ENCODE results near the gene TRAPPC2B. TPM values are rescaled to one million over a fixed set of nuclear protein-coding genes. Genes with fewer than 3 reads are reported as not detected.

The TRAPPC2B gene
- total RNA-seq, 4 donors from 2014 or later = 14.7 to 24.6 (median 17.9) TPM

DNA sequence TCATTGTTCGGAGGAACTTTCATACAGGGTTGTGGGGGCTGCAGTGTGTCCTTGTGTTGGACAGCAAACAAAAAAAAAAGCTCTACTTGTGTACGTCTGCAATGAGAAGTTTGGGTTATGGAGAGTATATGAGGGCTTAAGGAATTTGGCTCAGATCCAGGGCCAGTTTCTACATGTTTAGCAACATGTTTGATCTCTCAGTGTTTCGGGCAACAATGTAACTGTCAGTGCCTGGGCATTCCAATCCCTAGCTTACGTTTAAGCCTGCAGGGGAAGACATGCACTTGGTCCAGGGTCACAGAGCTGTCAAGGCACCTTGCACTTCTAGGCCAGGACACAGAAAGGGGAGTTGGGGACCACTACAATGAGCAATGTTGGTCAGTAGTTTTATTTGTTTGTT, 29.2 kb upstream of the TRAPPC2B start:
- Histone ChIP-seq H3K27ac (peak overlapping the region in 1 of 4 donors; percentile 13), H3K27me3 (no peaks in the 10 kb centered on the region), H3K9me3 (no peaks in the 10 kb centered on the region), H3K4me3 (no peak overlapping the region), H3K36me3 (peaks cover under 1 to 24% (median under 1%) of the 10 kb centered on the region in 3 donors), H3K4me1 (peaks cover 0 to 14% (median 0%) of the 10 kb centered on the region in 3 donors)
- WGBS, 2 donors = 48 to 49% methylated on average over 4 of the region's 4 CpGs
- DNase-seq = no peak
- intact Hi-C loops (cut with DNase I) = no loop called here
- TF ChIP-seq, protein P1, sequence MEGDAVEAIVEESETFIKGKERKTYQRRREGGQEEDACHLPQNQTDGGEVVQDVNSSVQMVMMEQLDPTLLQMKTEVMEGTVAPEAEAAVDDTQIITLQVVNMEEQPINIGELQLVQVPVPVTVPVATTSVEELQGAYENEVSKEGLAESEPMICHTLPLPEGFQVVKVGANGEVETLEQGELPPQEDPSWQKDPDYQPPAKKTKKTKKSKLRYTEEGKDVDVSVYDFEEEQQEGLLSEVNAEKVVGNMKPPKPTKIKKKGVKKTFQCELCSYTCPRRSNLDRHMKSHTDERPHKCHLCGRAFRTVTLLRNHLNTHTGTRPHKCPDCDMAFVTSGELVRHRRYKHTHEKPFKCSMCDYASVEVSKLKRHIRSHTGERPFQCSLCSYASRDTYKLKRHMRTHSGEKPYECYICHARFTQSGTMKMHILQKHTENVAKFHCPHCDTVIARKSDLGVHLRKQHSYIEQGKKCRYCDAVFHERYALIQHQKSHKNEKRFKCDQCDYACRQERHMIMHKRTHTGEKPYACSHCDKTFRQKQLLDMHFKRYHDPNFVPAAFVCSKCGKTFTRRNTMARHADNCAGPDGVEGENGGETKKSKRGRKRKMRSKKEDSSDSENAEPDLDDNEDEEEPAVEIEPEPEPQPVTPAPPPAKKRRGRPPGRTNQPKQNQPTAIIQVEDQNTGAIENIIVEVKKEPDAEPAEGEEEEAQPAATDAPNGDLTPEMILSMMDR (IDR thresholded peaks at IDR 0.05) = no peak
- no peak for TF ChIP-seq POLR2A (IDR thresholded peaks at IDR 0.05)

DNA sequence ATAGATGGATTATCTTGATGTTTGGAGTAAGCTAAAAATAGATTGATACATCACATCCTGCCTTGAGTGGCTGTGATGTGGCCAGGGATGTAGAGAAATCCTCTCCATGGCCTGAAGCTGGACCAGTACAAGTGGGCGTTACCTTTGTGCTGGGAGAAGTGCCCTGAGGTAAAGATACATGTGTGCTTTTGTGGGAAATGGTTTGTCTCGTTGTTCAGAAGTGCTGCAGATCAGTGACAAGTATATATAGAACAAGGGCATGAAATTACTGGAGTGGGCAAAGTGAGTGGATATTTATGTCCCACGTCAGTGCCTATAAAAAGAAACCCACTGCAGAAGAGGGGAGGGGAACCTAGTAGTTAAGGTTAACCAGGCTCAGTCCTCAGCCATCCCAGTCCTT, 24.5 kb upstream of the TRAPPC2B start:
- TF ChIP-seq, protein P1 (IDR thresholded peaks at IDR 0.05) = no peak
- TF ChIP-seq POLR2A (IDR thresholded peaks at IDR 0.05) = no peak
- H3K4me1 ChIP-seq = peaks cover 0 to 10% (median 0%) of the 10 kb centered on the region in 3 donors
- no peaks in the 10 kb centered on the region for H3K27me3 ChIP-seq
- DNase-seq = no peak
- intact Hi-C loops (cut with DNase I) = no loop called here
- no peaks in the 10 kb centered on the region for H3K36me3 ChIP-seq
- H3K27ac ChIP-seq = peak overlapping the region in 2 of 4 donors; percentile 24 to 27
- H3K9me3 ChIP-seq = no peaks in the 10 kb centered on the region
- WGBS, 2 donors = 40 to 45% methylated on average over 3 of the region's 3 CpGs
- H3K4me3 ChIP-seq = no peak overlapping the region

DNA sequence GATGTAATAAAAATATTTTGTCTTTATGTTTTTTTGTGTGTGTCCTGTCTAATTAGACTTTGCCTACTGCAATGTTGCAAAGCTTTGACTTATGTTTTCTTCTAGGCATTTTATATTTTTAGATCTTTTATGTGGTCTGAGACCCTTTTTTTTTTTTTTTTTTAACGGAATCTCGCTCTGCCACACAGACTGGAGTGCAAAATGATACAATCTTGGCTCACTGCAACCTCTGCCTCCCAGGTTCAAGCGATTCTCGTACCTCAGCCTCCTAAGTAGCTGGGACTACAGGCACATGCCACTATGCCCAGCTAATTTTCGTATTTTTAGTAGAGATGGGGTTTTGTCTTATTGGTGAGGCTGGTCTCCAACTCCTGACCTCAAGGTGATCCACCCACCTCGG, 20.8 kb upstream of the TRAPPC2B start:
- Histone ChIP-seq H3K27ac (no peak overlapping the region), H3K9me3 (no peaks in the 10 kb centered on the region), H3K4me3 (no peak overlapping the region), H3K36me3 (no peaks in the 10 kb centered on the region), H3K4me1 (no peaks in the 10 kb centered on the region), H3K27me3 (no peaks in the 10 kb centered on the region)
- no peak for TF ChIP-seq POLR2A (IDR thresholded peaks at IDR 0.05)
- TF ChIP-seq, protein P1 (IDR thresholded peaks at IDR 0.05) = no peak
- intact Hi-C loops (cut with DNase I) = no loop called here
- WGBS, 2 donors = 72 to 75% methylated on average over 6 of the region's 6 CpGs
- DNase-seq = no peak

DNA sequence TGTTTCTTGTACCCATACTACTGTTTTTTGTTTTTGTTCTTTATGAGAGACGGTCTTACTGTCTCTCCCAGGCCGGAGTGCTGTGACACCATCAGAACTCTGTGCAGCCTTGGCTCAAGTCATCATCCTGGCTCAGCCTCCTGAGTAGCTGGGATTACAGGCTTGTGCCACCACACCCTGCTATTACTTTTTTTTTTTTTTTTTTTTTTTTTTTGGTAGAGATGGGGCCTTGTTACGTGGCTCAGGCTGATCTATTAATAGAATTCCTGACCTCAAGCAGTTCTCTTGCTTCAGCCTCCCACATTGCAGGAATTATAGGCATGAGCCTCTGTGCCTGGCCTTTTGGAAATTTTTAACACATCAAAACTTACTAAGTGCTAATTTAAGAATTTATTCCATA, 15.2 kb upstream of the TRAPPC2B start:
- Histone ChIP-seq H3K4me1 (peaks cover 5 to 23% (median 13%) of the 10 kb centered on the region in 3 donors), H3K27ac (no peak overlapping the region), H3K9me3 (no peaks in the 10 kb centered on the region), H3K36me3 (peaks cover 0 to 7% (median 0%) of the 10 kb centered on the region in 3 donors), H3K4me3 (no peak overlapping the region), H3K27me3 (no peaks in the 10 kb centered on the region)
- WGBS, 2 donors = 45 to 46% methylated on average over 3 of the region's 3 CpGs
- intact Hi-C loops (cut with DNase I) = no loop called here
- no peak for TF ChIP-seq POLR2A (IDR thresholded peaks at IDR 0.05)
- TF ChIP-seq, protein P1 (IDR thresholded peaks at IDR 0.05) = no peak
- no peak for DNase-seq

DNA sequence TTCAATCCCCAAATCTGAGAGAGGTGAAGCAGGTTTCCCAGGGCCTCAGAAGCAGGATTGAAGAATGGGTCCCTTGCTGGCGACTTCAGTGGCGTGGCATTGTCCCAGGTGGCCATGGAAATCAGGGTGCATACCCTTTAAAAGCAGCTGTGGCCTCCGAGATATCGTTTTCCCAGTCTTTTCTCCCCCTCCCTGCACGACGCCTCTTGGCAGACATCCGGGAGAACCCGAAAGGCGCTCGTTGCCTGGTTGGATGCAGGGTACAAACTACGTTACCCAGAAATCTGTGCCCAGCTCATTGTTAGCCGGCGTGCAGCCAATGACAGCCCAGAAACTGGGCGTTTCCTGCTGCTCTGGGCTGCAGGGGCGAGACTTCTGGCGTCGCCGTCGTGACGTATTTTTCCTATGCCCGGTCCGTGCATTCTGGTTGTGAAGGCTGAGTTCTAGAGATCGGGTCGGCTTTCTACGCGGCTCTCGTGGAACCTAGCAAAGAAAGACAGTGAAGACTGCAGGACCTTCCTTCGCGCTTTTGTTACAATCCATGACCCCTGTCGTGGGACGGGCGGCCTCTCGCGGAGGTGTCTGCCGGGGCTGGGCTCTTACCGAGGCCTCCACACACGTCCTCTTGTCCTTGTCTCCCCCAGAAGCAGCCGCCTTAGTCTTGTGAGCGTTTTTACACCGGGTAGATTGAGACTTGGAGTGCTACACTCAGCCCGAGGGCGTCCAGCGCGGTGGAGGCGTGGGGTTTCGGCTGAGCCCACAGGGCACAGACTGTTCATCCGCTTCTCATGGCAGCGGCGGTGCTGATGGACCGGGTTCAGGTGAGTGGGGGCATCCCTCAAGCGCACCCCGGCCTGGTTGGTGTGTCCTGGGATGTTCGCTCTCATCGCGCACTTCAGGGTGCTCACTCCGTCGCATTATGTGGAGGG, 12.2 kb upstream of the TRAPPC2B start, which contains the start of gene ZNF304:
Gene ZNF304 (plus strand): TSS at position 395 of the 929 bp plus-strand sequence. CDS start 394 bp downstream, at position 789.
- 2% methylated on average over 19 to 21 of the region's 57 CpGs for WGBS, 2 donors
- H3K27ac ChIP-seq = peak within 1 kb of the TSS; percentile 76 to 91 (median 86)
- H3K27me3 ChIP-seq = no peaks in the 10 kb centered on the region
- peaks cover 12 to 37% (median 20%) of the 10 kb centered on the region in 3 donors for H3K36me3 ChIP-seq
- H3K9me3 ChIP-seq = peaks cover 0 to 21% (median 0%) of the 10 kb centered on the region in 3 donors
- peak; percentile 43 for DNase-seq
- H3K4me1 ChIP-seq = peaks cover 5 to 28% (median 13%) of the 10 kb centered on the region in 3 donors
- TF ChIP-seq, protein P1 (IDR thresholded peaks at IDR 0.05) = peak in 1 of 6 experiments; percentile 19
- TF ChIP-seq POLR2A (IDR thresholded peaks at IDR 0.05) = peak in 2 of 4 donors; percentile 28 to 42
- intact Hi-C loops (cut with DNase I) = no loop called here
- H3K4me3 ChIP-seq = peak within 1 kb of the TSS; percentile 62 to 93 (median 92)

Data from esophagus squamous epithelium (tissue), 5 donors.